Adipose tissue (tissue), 3 donors: ENCODE data around the gene PRKAR1B. TPM values are rescaled to one million over a fixed set of nuclear protein-coding genes. Genes with fewer than 3 reads are reported as not detected.

ENCODE experiments used
- polyA plus RNA-seq, 3 donors: library from polyadenylated mRNA; stranded (reverse); fragments of 200-250 nt; gene quantifications; one replicate each; pipeline ENCODE4 v1.2.3, GENCODE V29; 2013
- donor health status: healthy with polysubstance abuse.
- donor health status: Bipolar disorder and iron deficiency.
- donor health status: healthy.

PRKAR1B gene
- polyA plus RNA-seq, 3 donors: 4.0 to 10.2 (median 10.1) TPM

Other genes starting within 250 kb of the PRKAR1B start
- gene PDGFA, start 207.4 kb downstream of the PRKAR1B start, polyA plus RNA-seq: 10 to 100 TPM in 2 of 3 donors, 1 to 10 TPM in 1; 9.9 to 40.2 (median 11.7) TPM
- 10 to 100 TPM; 11.0 to 14.6 (median 11.8) TPM for gene DNAAF5, start 582 bp downstream of the PRKAR1B start, polyA plus RNA-seq
- gene SUN1, start 105.2 kb upstream of the PRKAR1B start, polyA plus RNA-seq: 100 to 1,000 TPM in 1 of 3 donors, 10 to 100 TPM in 2; 46.9 to 108 (median 73.0) TPM
- 10 to 100 TPM; 27.7 to 35.9 (median 35.4) TPM for gene GET4, start 149.3 kb upstream of the PRKAR1B start, polyA plus RNA-seq
- gene ADAP1, start 227.4 kb upstream of the PRKAR1B start, polyA plus RNA-seq: 10 to 100 TPM in 1 of 3 donors, 1 to 10 TPM in 2; 8.7 to 11.7 (median 9.8) TPM
- gene COX19, start 248.3 kb upstream of the PRKAR1B start, polyA plus RNA-seq: 1 to 10 TPM; 3.7 to 5.1 (median 4.8) TPM